NCI-H128 (cell line): Measurements from ENCODE around the gene PARD3B.

Experiments
- DNase-seq: peaks from one replicate; lab custom pipeline; 2025; ENCODE audit not compliant: unreplicated experiment; lab: John Stamatoyannopoulos, UW

Gene PARD3B

DNA sequence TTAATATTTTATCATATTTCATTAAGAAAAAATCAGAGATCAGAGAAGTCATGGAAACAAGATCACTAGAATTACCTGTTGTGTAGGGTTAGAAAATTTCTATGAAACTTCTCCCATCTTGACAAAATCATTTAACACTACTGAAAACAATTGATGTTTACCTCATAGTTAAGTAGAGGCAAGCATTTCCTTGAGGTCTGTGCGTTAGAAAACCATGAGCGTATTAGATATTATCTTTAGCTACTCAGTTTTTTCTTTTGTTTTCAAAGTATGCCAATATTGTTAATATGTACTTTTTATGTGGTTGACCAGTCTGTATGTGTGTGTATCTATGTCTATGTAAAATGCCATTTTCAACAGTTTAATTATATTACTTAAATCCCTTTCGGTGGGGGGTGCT is 335.7 kb downstream of the PARD3B start:
- DNase-seq = no peak

DNA sequence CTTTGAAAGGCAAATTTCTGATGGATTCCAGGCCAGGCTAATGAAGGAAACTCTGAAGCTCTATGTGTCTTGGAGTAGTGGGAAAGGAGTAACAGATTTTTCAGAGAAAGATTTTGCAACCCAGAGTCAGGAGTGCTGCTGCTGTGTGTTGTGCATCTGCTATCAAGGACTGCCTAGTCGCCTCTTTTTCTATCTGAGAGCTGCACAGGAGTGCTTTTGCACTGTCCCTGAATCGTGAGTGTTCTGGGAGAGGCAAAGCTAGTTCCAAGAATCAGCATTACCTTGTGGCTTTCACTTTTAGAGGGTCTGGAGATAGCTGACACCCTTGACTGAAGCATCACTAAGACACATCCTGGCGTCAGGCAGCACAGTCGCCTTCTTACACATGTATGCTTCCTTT is 336.4 kb downstream of the PARD3B start:
- no peak for DNase-seq

- DNase-seq = no peak
Observed at GRCh38 chr2:204885747-204886146, 340.5 kb downstream of the PARD3B start.

GRCh38 chr2:204886713-204887112 is 341.4 kb downstream of the PARD3B start:
- DNase-seq = no peak

- no peak for DNase-seq
Observed at GRCh38 chr2:204888222-204888621, 342.9 kb downstream of the PARD3B start.

GRCh38 chr2:204890680-204891079 is 345.4 kb downstream of the PARD3B start:
- DNase-seq = no peak

GRCh38 chr2:204891739-204892138 is 346.5 kb downstream of the PARD3B start:
- no peak for DNase-seq

DNA sequence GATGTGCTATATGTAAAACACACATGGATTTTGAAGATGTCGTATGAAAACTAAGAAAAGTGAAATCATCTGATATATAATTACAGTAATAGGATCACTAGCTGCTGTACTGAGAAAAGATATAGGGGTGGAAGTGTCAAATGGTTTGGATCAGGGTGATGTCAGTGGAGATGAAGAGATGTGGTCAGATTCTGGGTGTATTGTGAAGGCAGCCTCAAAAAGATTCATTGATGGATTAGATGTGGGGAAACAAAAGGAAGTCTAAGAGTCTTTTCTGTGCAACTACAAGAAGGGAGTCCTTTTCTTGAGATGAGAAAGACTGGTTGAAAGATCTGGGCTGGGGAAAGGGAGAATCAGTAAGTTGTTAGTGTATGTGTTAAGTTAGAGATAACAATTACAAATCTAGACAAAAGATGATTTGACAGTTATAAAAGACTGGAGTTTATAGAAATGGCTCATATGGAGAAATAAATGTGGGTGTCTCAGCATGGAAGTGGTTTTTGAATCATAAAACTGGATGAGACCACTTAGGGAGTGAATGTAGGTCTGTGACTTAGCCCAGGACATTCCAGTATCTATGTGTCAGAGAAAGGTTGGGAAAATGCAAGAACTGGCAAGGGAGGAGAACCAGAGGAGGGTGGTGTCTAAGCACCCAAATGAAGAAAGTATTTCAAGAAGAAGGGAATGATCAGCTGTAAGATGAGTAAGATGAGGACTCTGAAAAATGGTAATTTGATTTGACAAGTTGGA is 347.4 kb downstream of the PARD3B start:
- no peak for DNase-seq

GRCh38 chr2:204896146-204896545 is 350.9 kb downstream of the PARD3B start:
- DNase-seq = no peak

DNA sequence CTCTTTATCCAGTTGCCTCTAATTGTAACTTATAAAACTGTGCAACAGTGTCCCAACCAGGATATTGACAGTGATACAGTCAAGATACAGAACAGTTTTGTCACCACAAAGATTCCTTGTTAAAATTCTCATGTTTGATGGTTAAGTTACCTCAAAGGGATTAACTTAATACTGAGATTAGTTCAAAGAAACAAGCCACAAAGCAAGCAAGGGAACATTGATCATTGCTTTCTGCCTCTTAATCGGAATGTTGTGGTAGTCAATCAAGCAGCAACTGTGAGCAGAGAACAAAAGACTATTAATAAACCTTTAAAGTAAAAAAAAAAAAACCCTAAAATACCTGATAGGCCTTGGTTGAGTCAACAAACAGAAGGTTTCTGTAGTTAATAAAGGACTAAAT is 352.3 kb downstream of the PARD3B start:
- no peak for DNase-seq

DNA sequence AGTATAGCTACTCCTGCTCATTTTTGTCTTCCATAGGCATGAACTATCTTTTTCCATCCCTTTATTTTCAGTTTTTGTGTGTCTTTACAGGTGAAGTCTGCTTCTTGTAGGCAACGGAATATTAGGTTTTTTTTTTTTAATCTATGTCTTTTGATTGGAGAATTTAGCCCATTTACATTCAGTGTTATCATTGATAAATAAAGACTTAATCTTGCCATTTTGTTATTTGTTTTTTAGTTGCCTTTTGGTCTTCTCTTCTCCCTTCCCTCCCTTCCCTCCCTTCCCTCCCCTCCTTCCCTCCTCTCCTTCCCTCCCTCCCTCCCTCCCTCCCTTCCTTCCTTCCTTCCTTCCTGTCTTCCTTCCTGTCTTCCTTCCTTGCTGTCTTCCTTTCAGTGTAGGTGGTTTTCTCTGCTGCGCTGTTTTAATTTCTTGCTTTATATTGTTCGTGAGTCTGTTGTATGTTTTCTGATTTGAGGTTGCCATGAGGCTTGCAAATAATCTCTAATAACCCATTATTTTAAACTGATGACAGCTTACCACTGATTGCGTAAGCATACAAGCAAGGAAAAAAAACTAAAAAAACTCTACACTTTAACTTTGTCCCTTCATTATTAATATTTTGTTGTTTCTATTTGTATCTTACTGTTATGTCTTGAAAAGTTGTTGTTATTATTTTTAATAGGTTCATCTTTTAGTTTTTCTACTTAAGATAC is 353.8 kb downstream of the PARD3B start:
- DNase-seq = no peak

GRCh38 chr2:204899983-204900382 is 354.7 kb downstream of the PARD3B start:
- DNase-seq = no peak

- no peak for DNase-seq
Observed at GRCh38 chr2:204900487-204900886, 355.2 kb downstream of the PARD3B start.

DNA sequence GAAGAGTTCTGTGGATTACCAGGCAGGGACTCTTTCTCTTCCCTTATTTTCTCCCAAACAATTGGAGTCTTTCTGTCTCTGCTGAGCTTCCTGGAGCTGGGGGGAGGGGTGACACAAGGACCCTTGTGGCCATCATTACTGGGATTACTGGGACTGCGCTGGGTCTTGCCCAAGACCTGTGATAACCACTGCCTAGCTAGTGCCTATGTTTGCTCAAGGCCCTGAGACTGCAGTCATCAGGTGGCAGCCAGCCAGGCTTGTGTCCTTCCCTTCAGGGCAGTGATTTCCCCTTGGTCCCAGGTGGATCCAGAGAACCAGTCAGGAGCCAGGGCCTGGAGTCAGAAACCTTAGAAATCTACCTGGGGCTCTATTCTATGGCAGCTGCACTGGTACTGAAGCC is 355.6 kb downstream of the PARD3B start:
- no peak for DNase-seq

DNA sequence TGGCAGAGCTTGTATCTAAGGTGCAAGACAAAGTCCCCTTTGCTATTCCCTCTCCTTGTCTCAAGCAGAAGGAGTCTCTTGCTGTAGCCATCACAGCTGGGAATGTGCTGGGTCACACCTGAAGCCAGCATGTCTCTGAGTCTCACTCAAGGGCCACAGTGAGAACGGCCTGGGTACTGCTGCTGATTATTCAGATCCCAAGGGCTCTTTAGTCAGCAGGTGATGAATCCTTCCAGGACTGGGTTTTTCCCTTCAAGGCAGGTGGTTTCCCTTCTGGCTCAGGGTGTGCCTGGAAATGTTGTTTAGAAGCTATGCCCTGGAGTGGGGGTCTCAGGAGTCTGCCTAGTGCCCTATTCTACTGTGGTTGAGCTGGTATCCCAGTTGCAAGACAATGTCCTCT is 356.3 kb downstream of the PARD3B start:
- no peak for DNase-seq

GRCh38 chr2:204909791-204910190 is 364.5 kb downstream of the PARD3B start:
- DNase-seq = no peak

- no peak for DNase-seq
Observed at GRCh38 chr2:204913312-204913711, 368.0 kb downstream of the PARD3B start.

GRCh38 chr2:204913854-204914464 is 368.7 kb downstream of the PARD3B start:
- DNase-seq = no peak

- no peak for DNase-seq
Observed at GRCh38 chr2:204914708-204915107, 369.4 kb downstream of the PARD3B start.

GRCh38 chr2:204917089-204917701 is 371.9 kb downstream of the PARD3B start:
- DNase-seq = no peak

- DNase-seq = no peak
Observed at GRCh38 chr2:204920776-204921175, 375.5 kb downstream of the PARD3B start.

- no peak for DNase-seq
Observed at GRCh38 chr2:204923957-204924356, 378.7 kb downstream of the PARD3B start.
